Common myeloid progenitor, CD34-positive (primary cell): ENCODE measurements around the gene MAP4K4.

Source experiments
- CTCF ChIA-PET: fragments of 350-600 bp; sonication (Branson Sonifier 250); formaldehyde crosslinking; loops from one replicate; lab custom pipeline; 2021; ENCODE audit warnings: antibody characterized with exemption; lab: Charles Lee
- POLR2A ChIA-PET: fragments of 350-600 bp; sonication (Branson Sonifier 250); formaldehyde crosslinking; loops from one replicate; lab custom pipeline; 2021; ENCODE audit warnings: antibody characterized with exemption; lab: Charles Lee
- DNase-seq, 3 donors: peaks; one replicate each; pipeline versions ENCODE4 v3.0.0 to v3.0.0-alpha.2; 2013
- H3K27ac ChIP-seq, 2 experiments: 1 replicate in 1 of 2; 2 replicates in 1 of 2; pipeline ENCODE4 v1.7.0; 2013; ENCODE audit warnings: inconsistent platforms in 2 of 2, low read length in 2 of 2, mild to moderate bottlenecking in 2 of 2, low read depth in 1 of 2, moderate library complexity in 1 of 2; ENCODE audit not compliant: severe bottlenecking in 2 of 2, insufficient read depth in 1 of 2, poor library complexity in 1 of 2
- H3K27me3 ChIP-seq, 5 experiments: replicated peaks in 2 of 5; 1 replicate in 3 of 5; 2 replicates in 2 of 5; pipeline versions ENCODE4 v1.6.1 to v1.7.0; 2013; ENCODE audit warnings: low read length in 4 of 5, mild to moderate bottlenecking in 2 of 5, moderate library complexity in 2 of 5, inconsistent platforms in 1 of 5; ENCODE audit not compliant: insufficient read depth in 5 of 5, control insufficient read depth in 4 of 5
- H3K36me3 ChIP-seq, 4 experiments: 1 replicate in 2 of 4; 2 replicates in 2 of 4; pipeline versions ENCODE4 v1.6.1 to v1.7.0; 2013; ENCODE audit warnings: low read length in 3 of 4, control low read depth in 1 of 4, mild to moderate bottlenecking in 1 of 4; ENCODE audit not compliant: control insufficient read depth in 4 of 4, insufficient read depth in 4 of 4
- H3K4me1 ChIP-seq, 4 experiments: 1 replicate in 3 of 4; 2 replicates in 1 of 4; pipeline versions ENCODE4 v1.6.1 to v1.7.1; 2013; ENCODE audit warnings: low read length in 3 of 4, mild to moderate bottlenecking in 3 of 4, control low read depth in 1 of 4, inconsistent platforms in 1 of 4, moderate library complexity in 1 of 4; ENCODE audit not compliant: control insufficient read depth in 4 of 4, insufficient read depth in 4 of 4; ENCODE audit errors: control extremely low read depth in 1 of 4
- H3K4me3 ChIP-seq, 7 experiments: 1 replicate in 4 of 7; 2 replicates in 3 of 7; pipeline versions ENCODE4 v1.5.1 to v1.7.0; 2013; ENCODE audit warnings: mild to moderate bottlenecking in 7 of 7, low read length in 6 of 7, moderate library complexity in 6 of 7, inconsistent platforms in 2 of 7, low read depth in 2 of 7, control low read depth in 1 of 7; ENCODE audit not compliant: insufficient read depth in 4 of 7, control insufficient read depth in 1 of 7; ENCODE audit errors: extremely low read depth in 1 of 7
- H3K9me3 ChIP-seq, 5 experiments: 1 replicate in 4 of 5; 2 replicates in 1 of 5; pipeline versions ENCODE4 v1.6.1 to v1.7.1; 2013; ENCODE audit warnings: low read length in 4 of 5, mild to moderate bottlenecking in 2 of 5, inconsistent platforms in 1 of 5, low read depth in 1 of 5, moderate library complexity in 1 of 5; ENCODE audit not compliant: control insufficient read depth in 4 of 5, insufficient read depth in 2 of 5; ENCODE audit errors: control extremely low read depth in 1 of 5
- WGBS: methylation state at CpG from one replicate; pipeline ENCODE4 v1.1.5; 2013; ENCODE audit not compliant: insufficient coverage; 5-methylcytosine and 5-hydroxymethylcytosine counted together

The MAP4K4 gene

GRCh38 chr2:101814752-101815151, 117.2 kb downstream of the MAP4K4 start:
- H3K4me3 ChIP-seq, result no peak overlapping the region
- no CpG with 5 or more reads among the region's 2 CpGs for WGBS
- DNase-seq, result no peak
- CTCF ChIA-PET, result interaction anchor here (0.6 to 1.6 kb wide), 3 partner anchors 17 to 122 kb away, joined by 3 to 5 read pairs (median 3); no protein-coding TSS in a partner anchor
- no peaks in the 10 kb centered on the region for H3K36me3 ChIP-seq
- no peaks in the 10 kb centered on the region for H3K4me1 ChIP-seq
- H3K27me3 ChIP-seq, result no peaks in the 10 kb centered on the region
- H3K27ac ChIP-seq, result no peak overlapping the region
- POLR2A ChIA-PET, result no interaction called here
- H3K9me3 ChIP-seq, result no peaks in the 10 kb centered on the region

- no peak for DNase-seq
- POLR2A ChIA-PET, result no interaction called here
- no CpG with 5 or more reads among the region's 3 CpGs for WGBS
- no peak overlapping the region for H3K27ac ChIP-seq
- H3K27me3 ChIP-seq, result no peaks in the 10 kb centered on the region
- H3K4me1 ChIP-seq, result peaks cover 0 to under 1% (median 0%) of the 10 kb centered on the region in 4 experiments
- CTCF ChIA-PET, result interaction anchor here (0.9 to 1.6 kb wide), 2 partner anchors 16 to 70 kb away, joined by 3 to 5 read pairs; no protein-coding TSS in a partner anchor
- H3K36me3 ChIP-seq, result no peaks in the 10 kb centered on the region
- H3K9me3 ChIP-seq, result no peaks in the 10 kb centered on the region
- H3K4me3 ChIP-seq, result no peak overlapping the region
Measured at GRCh38 chr2:101815154-101815553, 117.6 kb downstream of the MAP4K4 start.

GRCh38 chr2:101815739-101816391, 118.4 kb downstream of the MAP4K4 start:
- no peak overlapping the region for H3K4me3 ChIP-seq
- no peak for DNase-seq
- no peaks in the 10 kb centered on the region for H3K27me3 ChIP-seq
- H3K27ac ChIP-seq, result no peak overlapping the region
- CTCF ChIA-PET, result interaction anchor here (1.4 to 1.7 kb wide), 4 partner anchors 13 to 397 kb away, joined by 5 to 8 read pairs (median 7); no protein-coding TSS in a partner anchor
- POLR2A ChIA-PET, result no interaction called here
- peaks cover 0 to 7% (median 1%) of the 10 kb centered on the region in 4 experiments for H3K4me1 ChIP-seq
- H3K9me3 ChIP-seq, result no peaks in the 10 kb centered on the region
- H3K36me3 ChIP-seq, result no peaks in the 10 kb centered on the region
- 96% methylated on average over 14 of the region's 14 CpGs for WGBS

GRCh38 chr2:101816598-101816997, 119.1 kb downstream of the MAP4K4 start:
- H3K9me3 ChIP-seq, result no peaks in the 10 kb centered on the region
- H3K36me3 ChIP-seq, result no peaks in the 10 kb centered on the region
- DNase-seq, result no peak
- H3K4me3 ChIP-seq, result no peak overlapping the region
- ChIA-PET CTCF (interaction anchor here (1.4 to 1.7 kb wide), 3 partner anchors 12 to 398 kb away, joined by 7 to 8 read pairs (median 7); no protein-coding TSS in a partner anchor), POLR2A (no interaction called here)
- no peak overlapping the region for H3K27ac ChIP-seq
- H3K4me1 ChIP-seq, result peaks cover 0 to 7% (median 1%) of the 10 kb centered on the region in 4 experiments
- no CpG with 5 or more reads among the region's 4 CpGs for WGBS
- no peaks in the 10 kb centered on the region for H3K27me3 ChIP-seq

GRCh38 chr2:101817481-101817880, 120.0 kb downstream of the MAP4K4 start:
- H3K4me1 ChIP-seq, result peaks cover 0 to 7% (median 1%) of the 10 kb centered on the region in 4 experiments
- WGBS, result 100% methylated on average over 4 of the region's 6 CpGs
- no peaks in the 10 kb centered on the region for H3K9me3 ChIP-seq
- H3K27ac ChIP-seq, result no peak overlapping the region
- H3K27me3 ChIP-seq, result no peaks in the 10 kb centered on the region
- H3K36me3 ChIP-seq, result no peaks in the 10 kb centered on the region
- no peak overlapping the region for H3K4me3 ChIP-seq
- ChIA-PET POLR2A (no interaction called here), CTCF (interaction anchor here (0.7 to 1.7 kb wide), 3 partner anchors 11 to 399 kb away, joined by 3 to 7 read pairs (median 7); no protein-coding TSS in a partner anchor)
- DNase-seq, result no peak

GRCh38 chr2:101818531-101819451, 121.3 kb downstream of the MAP4K4 start:
- Histone ChIP-seq H3K27ac (no peak overlapping the region), H3K36me3 (peaks cover 0 to 3% (median 0%) of the 10 kb centered on the region in 4 experiments), H3K4me1 (peaks cover 0 to 12% (median 7%) of the 10 kb centered on the region in 4 experiments), H3K9me3 (no peaks in the 10 kb centered on the region), H3K27me3 (no peaks in the 10 kb centered on the region), H3K4me3 (no peak overlapping the region)
- WGBS, result 89% methylated on average over 1 of the region's 1 CpG
- peak in 1 of 3 donors; percentile 24 for DNase-seq
- ChIA-PET POLR2A (no interaction called here), CTCF (interaction anchor here (0.9 to 1.3 kb wide), 3 partner anchors 9 to 15 kb away, joined by 3 to 6 read pairs (median 4); no protein-coding TSS in a partner anchor)
